ENCODE data around the gene CAMTA1. TPM values are rescaled to one million over a fixed set of nuclear protein-coding genes. Genes with fewer than 3 reads are reported as not detected.

Gene CAMTA1
- polyA plus RNA-seq, 1 experiment = 64.9 TPM

GRCh38 chr1:7611421-7612010, 826.3 kb downstream of the CAMTA1 start:
- H3K27ac ChIP-seq (ENCODE audit: low read depth, low read length) = no peak overlapping the region
- no peak overlapping the region for H3K4me3 ChIP-seq (ENCODE audit: low read depth, low read length)
- H3K27me3 ChIP-seq (ENCODE audit: control insufficient read depth, insufficient read depth, low read length) = peaks cover 6% of the 10 kb centered on the region
- CTCF ChIA-PET = no interaction called here
- POLR2A ChIA-PET = no interaction called here
- no peak for TF ChIP-seq CTCF (IDR thresholded peaks at IDR 0.05; ENCODE audit: low read depth, low read length)
- H3K9me3 ChIP-seq (ENCODE audit: control insufficient read depth, insufficient read depth, low read length) = no peaks in the 10 kb centered on the region; the same call in 1 of the 2 replicates
- no peak for DNase-seq (ENCODE audit: low read depth, low spot score)

GRCh38 chr1:7613106-7613850, 828.0 kb downstream of the CAMTA1 start:
- CTCF ChIA-PET = no interaction called here
- Histone ChIP-seq H3K9me3 (ENCODE audit: control insufficient read depth, insufficient read depth, low read length) (no peaks in the 10 kb centered on the region; the same call in 1 of the 2 replicates), H3K27me3 (ENCODE audit: control insufficient read depth, insufficient read depth, low read length) (peaks cover 9% of the 10 kb centered on the region), H3K4me3 (ENCODE audit: low read depth, low read length) (no peak overlapping the region), H3K27ac (ENCODE audit: low read depth, low read length) (no peak overlapping the region)
- no peak for DNase-seq (ENCODE audit: low read depth, low spot score)
- POLR2A ChIA-PET = no interaction called here
- no peak for TF ChIP-seq CTCF (IDR thresholded peaks at IDR 0.05; ENCODE audit: low read depth, low read length)

- no peak overlapping the region for H3K4me3 ChIP-seq (ENCODE audit: low read depth, low read length)
- no peaks in the 10 kb centered on the region; the same call in 1 of the 2 replicates for H3K9me3 ChIP-seq (ENCODE audit: control insufficient read depth, insufficient read depth, low read length)
- no peak overlapping the region for H3K27ac ChIP-seq (ENCODE audit: low read depth, low read length)
- no peak for TF ChIP-seq CTCF (IDR thresholded peaks at IDR 0.05; ENCODE audit: low read depth, low read length)
- no peak for DNase-seq (ENCODE audit: low read depth, low spot score)
- ChIA-PET CTCF (no interaction called here), POLR2A (no interaction called here)
- peaks cover 9% of the 10 kb centered on the region for H3K27me3 ChIP-seq (ENCODE audit: control insufficient read depth, insufficient read depth, low read length)
These were observed 828.6 kb downstream of the CAMTA1 start for GRCh38 chr1:7613851-7614205.

GRCh38 chr1:7614576-7615074, 829.4 kb downstream of the CAMTA1 start:
- DNase-seq (ENCODE audit: low read depth, low spot score) = no peak
- no peaks in the 10 kb centered on the region; the same call in 1 of the 2 replicates for H3K9me3 ChIP-seq (ENCODE audit: control insufficient read depth, insufficient read depth, low read length)
- TF ChIP-seq CTCF (IDR thresholded peaks at IDR 0.05; ENCODE audit: low read depth, low read length) = no peak
- H3K27ac ChIP-seq (ENCODE audit: low read depth, low read length) = no peak overlapping the region
- H3K4me3 ChIP-seq (ENCODE audit: low read depth, low read length) = no peak overlapping the region
- peaks cover 13% of the 10 kb centered on the region for H3K27me3 ChIP-seq (ENCODE audit: control insufficient read depth, insufficient read depth, low read length)
- POLR2A ChIA-PET = no interaction called here
- CTCF ChIA-PET = no interaction called here

GRCh38 chr1:7615138-7615537, 829.9 kb downstream of the CAMTA1 start:
- POLR2A ChIA-PET = no interaction called here
- Histone ChIP-seq H3K27ac (ENCODE audit: low read depth, low read length) (no peak overlapping the region), H3K27me3 (ENCODE audit: control insufficient read depth, insufficient read depth, low read length) (peaks cover 17% of the 10 kb centered on the region), H3K4me3 (ENCODE audit: low read depth, low read length) (no peak overlapping the region), H3K9me3 (ENCODE audit: control insufficient read depth, insufficient read depth, low read length) (no peaks in the 10 kb centered on the region; the same call in 1 of the 2 replicates)
- DNase-seq (ENCODE audit: low read depth, low spot score) = no peak
- TF ChIP-seq CTCF (IDR thresholded peaks at IDR 0.05; ENCODE audit: low read depth, low read length) = no peak
- CTCF ChIA-PET = no interaction called here
